Stimulated activated CD8-positive, alpha-beta memory T cell treated with anti-CD3 and anti-CD28 coated beads, Interleukin-2, amount 100 ng/mL, for 1 hour (primary cell): ENCODE data around the gene ITGAD.

ENCODE experiments used
- DNase-seq, 2 donors: peaks; one replicate each; pipeline ENCODE4 v3.0.0-alpha.2; 2020; ENCODE audit warnings: low read depth in 2 of 2

ITGAD gene

GRCh38 chr16:31365131-31365865 is 27.8 kb upstream of the ITGAD start:
- DNase-seq: no peak

- no peak for DNase-seq
Measured at GRCh38 chr16:31367853-31368252, 25.3 kb upstream of the ITGAD start.

- DNase-seq: no peak
Measured at GRCh38 chr16:31371008-31371407, 22.1 kb upstream of the ITGAD start.

GRCh38 chr16:31371619-31372484 is 21.3 kb upstream of the ITGAD start:
- DNase-seq: no peak

GRCh38 chr16:31373235-31373634 is 19.9 kb upstream of the ITGAD start:
- no peak for DNase-seq

GRCh38 chr16:31375231-31375630 is 17.9 kb upstream of the ITGAD start:
- no peak for DNase-seq

GRCh38 chr16:31376705-31377104 is 16.4 kb upstream of the ITGAD start:
- no peak for DNase-seq

GRCh38 chr16:31377210-31377903 is 15.8 kb upstream of the ITGAD start:
- no peak for DNase-seq

GRCh38 chr16:31380201-31380600 is 12.9 kb upstream of the ITGAD start:
- DNase-seq: no peak

- peak in 1 of 2 donors; percentile 37 for DNase-seq
Measured at GRCh38 chr16:31382485-31383161, 10.5 kb upstream of the ITGAD start.

GRCh38 chr16:31385680-31386079 is 7.5 kb upstream of the ITGAD start:
- no peak for DNase-seq

- no peak for DNase-seq
Measured at GRCh38 chr16:31386157-31386984, 6.8 kb upstream of the ITGAD start.

GRCh38 chr16:31388535-31388934 is 4.6 kb upstream of the ITGAD start:
- no peak for DNase-seq

- no peak for DNase-seq
Measured at GRCh38 chr16:31390504-31391041, 2.6 kb upstream of the ITGAD start.

GRCh38 chr16:31395647-31396046 is 2.5 kb downstream of the ITGAD start:
- DNase-seq: no peak

GRCh38 chr16:31397096-31397660 is 4.0 kb downstream of the ITGAD start:
- no peak for DNase-seq

- DNase-seq: no peak
Measured at GRCh38 chr16:31397701-31398100, 4.6 kb downstream of the ITGAD start.

GRCh38 chr16:31400191-31400590 is 7.1 kb downstream of the ITGAD start:
- DNase-seq: no peak

- DNase-seq: no peak
Measured at GRCh38 chr16:31401436-31401835, 8.3 kb downstream of the ITGAD start.

GRCh38 chr16:31402687-31403086 is 9.6 kb downstream of the ITGAD start:
- DNase-seq: no peak
